PC-3 (cell line): Measurements from ENCODE around the gene IGSF21. TPM values are rescaled to one million over a fixed set of nuclear protein-coding genes. Genes with fewer than 3 reads are reported as not detected.

Experiments
- ATAC-seq: fragments of 200-7000 bp; cut with Tn5 transposase; 2 replicates; pipeline ENCODE4 v1.9.1; 2020; ENCODE audit warnings: mild to moderate bottlenecking, moderate library complexity
- BruUV-seq: library from RNA; stranded (reverse); fragments of 400-500 nt; replicated peaks from 2 replicates; lab custom pipeline; 2021; lab: Mats Ljungman, UMichigan
- CTCF ChIA-PET: fragments of 300-600 bp; sonication (Branson Sonifier 250); formaldehyde crosslinking; loops from one replicate; lab custom pipeline; 2022; ENCODE audit warnings: antibody characterized with exemption; lab: Charles Lee
- POLR2A ChIA-PET: fragments of 300-600 bp; sonication (Branson Sonifier 250); formaldehyde crosslinking; loops from one replicate; lab custom pipeline; 2022; ENCODE audit warnings: antibody characterized with exemption; ENCODE audit not compliant: unreplicated experiment; lab: Charles Lee
- DNase-seq: peaks from one replicate; pipeline ENCODE4 v3.0.0-alpha.2; 2015
- H2AFZ ChIP-seq: fragments of 300-600 bp; sonication (generic); 2 replicates; pipeline ENCODE4 v1.6.0; 2016; ENCODE audit warnings: antibody characterized with exemption, low read length
- H3F3A ChIP-seq: fragments of 300-600 bp; sonication (generic); one replicate; pipeline ENCODE4 v1.6.0; 2017; ENCODE audit warnings: antibody characterized with exemption, low read length, control low read depth, mild to moderate bottlenecking; ENCODE audit not compliant: unreplicated experiment
- H3K27ac ChIP-seq: fragments of 300-600 bp; sonication (generic); 2 replicates; pipeline ENCODE4 v1.5.1; 2016; ENCODE audit warnings: mild to moderate bottlenecking, low read length
- H3K27me3 ChIP-seq: fragments of 300-600 bp; sonication (generic); 2 replicates; pipeline ENCODE4 v1.6.1; 2016; ENCODE audit warnings: low read length, mixed read lengths
- H3K36me3 ChIP-seq: fragments of 300-600 bp; sonication (generic); 2 replicates; pipeline ENCODE4 v1.6.1; 2016; ENCODE audit warnings: low read depth, mixed run types, low read length, mixed read lengths
- H3K4me1 ChIP-seq: fragments of 300-600 bp; sonication (generic); 2 replicates; pipeline ENCODE4 v1.5.1; 2016; ENCODE audit warnings: low read length; ENCODE audit not compliant: insufficient read depth
- H3K4me2 ChIP-seq: fragments of 300-600 bp; sonication (generic); 2 replicates; pipeline ENCODE4 v1.6.0; 2016; ENCODE audit warnings: low read length
- H3K4me3 ChIP-seq: fragments of 300-600 bp; sonication (generic); 2 replicates; pipeline ENCODE4 v1.5.1; 2016; ENCODE audit warnings: mild to moderate bottlenecking, low read length, mixed read lengths
- H3K79me2 ChIP-seq: fragments of 300-600 bp; sonication (generic); 2 replicates; pipeline ENCODE4 v1.6.1; 2017; ENCODE audit warnings: low read length, mixed read lengths
- H3K9ac ChIP-seq: fragments of 300-600 bp; sonication (generic); 2 replicates; pipeline ENCODE4 v1.6.0; 2016; ENCODE audit warnings: mild to moderate bottlenecking, low read length
- H3K9me2 ChIP-seq: fragments of 300-600 bp; sonication (generic); replicated peaks from 2 replicates; pipeline ENCODE4 v1.6.1; 2016; ENCODE audit warnings: mixed run types, low read length, mixed read lengths
- H3K9me3 ChIP-seq: fragments of 300-600 bp; sonication (generic); 2 replicates; pipeline ENCODE4 v1.6.1; 2016; ENCODE audit warnings: low read length, mixed read lengths
- H4K20me1 ChIP-seq: fragments of 300-600 bp; sonication (generic); 2 replicates; pipeline ENCODE4 v1.6.1; 2016; ENCODE audit warnings: low read length, mixed read lengths
- CTCF ChIP-seq: fragments of 300-600 bp; sonication (generic); conservative IDR thresholded peaks from 2 replicates; pipeline ENCODE4 v1.5.1; 2017; ENCODE audit warnings: antibody characterized with exemption, low read depth, mild to moderate bottlenecking, low read length
- EZH2 ChIP-seq: fragments of 300-600 bp; sonication (generic); IDR thresholded peaks from one replicate; pipeline ENCODE4 v1.6.1; 2017; ENCODE audit warnings: antibody characterized with exemption, mild to moderate bottlenecking, low read length; ENCODE audit not compliant: unreplicated experiment
- EZH2phosphoT487 ChIP-seq: fragments of 300-600 bp; sonication (generic); IDR thresholded peaks from 2 replicates; pipeline ENCODE4 v1.6.1; 2018; ENCODE audit warnings: mild to moderate bottlenecking, antibody characterized with exemption, low read length, borderline replicate concordance
- intact Hi-C: fragments of 100-400 bp; cut with micrococcal nuclease; formaldehyde crosslinking; loops from 2 replicates; pipeline ENCODE4 v1.9.0; 2023
- total RNA-seq: library from RNA; depleted of rRNA; stranded (reverse); fragments of >200 nt; gene quantifications from 2 replicates; pipeline ENCODE4 v1.2.3, GENCODE V29; 2014

The IGSF21 gene
- total RNA-seq, 1 experiment from 2014 or later, result not detected

- Histone ChIP-seq H3K4me2 (no peak overlapping the region), H3K4me3 (no peak overlapping the region), H2AFZ (no peak overlapping the region), H3K9me3 (peaks cover 11% of the 10 kb centered on the region; the same call in 1 of the 2 replicates), H3F3A (no peaks in the 10 kb centered on the region), H3K9me2 (no peaks in the 10 kb centered on the region), H3K27me3 (no peaks in the 10 kb centered on the region; the same call in 1 of the 2 replicates), H3K4me1 (peaks cover 6% of the 10 kb centered on the region), H3K36me3 (no peaks in the 10 kb centered on the region), H3K9ac (no peak overlapping the region), H4K20me1 (no peaks in the 10 kb centered on the region), H3K27ac (no peak overlapping the region), H3K79me2 (no peaks in the 10 kb centered on the region)
- POLR2A ChIA-PET, result no interaction called here
- DNase-seq (no peak), ATAC-seq (no peak)
- no TSS peak for BruUV-seq
- no peak for TF ChIP-seq CTCF
- no peak for TF ChIP-seq EZH2phosphoT487
- TF ChIP-seq EZH2, result no peak
- intact Hi-C loops, result no loop called here
- CTCF ChIA-PET, result no interaction called here
Observed at GRCh38 chr1:18411321-18411720, 303.7 kb downstream of the IGSF21 start.

DNA sequence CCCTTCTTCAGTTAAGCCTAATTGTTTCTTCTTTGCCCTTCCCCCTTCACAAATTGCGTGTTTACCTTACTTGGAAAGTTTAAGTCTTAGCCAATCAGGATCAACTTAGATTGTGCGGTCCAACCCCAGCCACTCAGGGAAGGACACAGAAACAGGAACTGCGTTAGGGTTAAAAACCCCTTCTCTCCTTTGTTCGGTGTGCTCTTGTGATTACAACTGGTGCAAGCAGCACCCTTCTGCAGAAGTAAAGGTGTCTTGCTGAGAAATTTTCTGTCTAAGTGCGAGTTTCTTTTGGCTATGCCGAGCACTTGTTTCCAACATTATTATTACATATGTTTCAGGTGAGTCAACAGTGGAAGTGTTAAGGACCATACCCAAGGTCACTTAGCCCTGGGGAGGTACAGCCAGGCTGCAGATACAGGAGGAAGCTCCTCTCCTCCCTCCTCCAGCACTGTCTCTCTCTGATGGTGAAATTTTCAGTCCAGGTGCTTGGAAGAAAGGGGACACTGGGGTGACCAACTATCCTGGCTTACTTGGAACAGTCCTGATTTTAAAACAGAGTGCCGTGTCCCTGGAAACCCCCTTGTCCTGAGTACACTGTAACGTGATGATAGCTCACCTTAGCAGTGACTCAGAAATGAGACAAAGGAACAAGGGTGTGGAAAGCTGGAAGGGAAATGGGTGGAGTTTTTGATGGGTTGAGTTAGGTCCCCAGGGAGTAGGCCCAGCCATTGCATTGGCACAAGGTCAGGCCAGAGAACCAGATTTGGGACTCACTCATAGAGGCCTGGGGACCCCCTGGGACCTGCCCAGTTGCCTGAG, 304.4 kb downstream of the IGSF21 start:
- Histone ChIP-seq H3K36me3 (no peaks in the 10 kb centered on the region), H3K9me2 (no peaks in the 10 kb centered on the region), H3K9me3 (peaks cover 11% of the 10 kb centered on the region; the same call in 1 of the 2 replicates), H3K4me2 (no peak overlapping the region), H3K4me3 (no peak overlapping the region), H3K27ac (no peak overlapping the region), H3K4me1 (peaks cover 6% of the 10 kb centered on the region), H3F3A (no peaks in the 10 kb centered on the region), H3K9ac (no peak overlapping the region), H3K79me2 (no peaks in the 10 kb centered on the region), H4K20me1 (no peaks in the 10 kb centered on the region), H2AFZ (no peak overlapping the region), H3K27me3 (no peaks in the 10 kb centered on the region)
- no peak for ATAC-seq
- ChIA-PET CTCF (no interaction called here), POLR2A (no interaction called here)
- no peak for DNase-seq
- intact Hi-C loops, result no loop called here
- no TSS peak for BruUV-seq
- TF ChIP-seq CTCF (no peak), EZH2 (no peak), EZH2phosphoT487 (no peak)

GRCh38 chr1:18412882-18413353, 305.3 kb downstream of the IGSF21 start:
- DNase-seq (no peak), ATAC-seq (no peak)
- no peaks in the 10 kb centered on the region for H3K36me3 ChIP-seq
- H2AFZ ChIP-seq, result no peak overlapping the region
- H3K9ac ChIP-seq, result no peak overlapping the region
- intact Hi-C loops, result no loop called here
- H3K4me1 ChIP-seq, result peaks cover 6% of the 10 kb centered on the region
- POLR2A ChIA-PET, result interaction anchor here (0.6 kb wide), 1 partner anchor 856 kb away, joined by 16 read pairs; no protein-coding TSS in a partner anchor
- H3K27ac ChIP-seq, result no peak overlapping the region
- no TSS peak for BruUV-seq
- H4K20me1 ChIP-seq, result no peaks in the 10 kb centered on the region
- CTCF ChIA-PET, result no interaction called here
- H3K4me3 ChIP-seq, result no peak overlapping the region
- no peaks in the 10 kb centered on the region for H3K79me2 ChIP-seq
- no peak overlapping the region for H3K4me2 ChIP-seq
- H3K9me3 ChIP-seq, result peaks cover 11% of the 10 kb centered on the region; the same call in 1 of the 2 replicates
- no peaks in the 10 kb centered on the region for H3F3A ChIP-seq
- TF ChIP-seq EZH2phosphoT487 (no peak), EZH2 (no peak), CTCF (no peak)
- no peaks in the 10 kb centered on the region for H3K9me2 ChIP-seq
- no peaks in the 10 kb centered on the region for H3K27me3 ChIP-seq
